ENCODE results near the gene MUL1. TPM values are rescaled to one million over a fixed set of nuclear protein-coding genes. Genes with fewer than 3 reads are reported as not detected.

MUL1 gene
- total RNA-seq, 3 donors from 2014 or later = 31.5 to 44.9 (median 44.7) TPM

DNA sequence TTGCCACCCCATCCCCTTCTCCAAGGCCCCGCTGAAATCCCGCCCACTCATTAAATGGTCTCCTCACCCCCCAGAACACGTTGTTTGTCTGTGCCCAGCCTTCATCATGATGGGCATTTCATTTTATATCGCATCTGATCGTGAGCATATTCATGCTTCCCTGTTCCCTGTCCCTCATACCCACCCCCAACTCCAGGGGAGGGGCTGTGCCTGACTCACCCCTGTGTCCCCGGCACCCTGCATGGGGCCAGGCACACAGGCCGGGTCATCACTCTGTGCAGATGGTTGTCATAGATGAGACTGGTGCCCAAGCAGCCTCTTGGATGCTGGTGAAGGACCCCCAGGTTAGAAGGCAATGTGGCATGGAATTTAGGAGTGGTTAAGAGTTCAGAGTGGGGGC lies 33.0 kb downstream of the MUL1 start:
- peak; percentile 15 for ATAC-seq
- TF ChIP-seq, protein P1, sequence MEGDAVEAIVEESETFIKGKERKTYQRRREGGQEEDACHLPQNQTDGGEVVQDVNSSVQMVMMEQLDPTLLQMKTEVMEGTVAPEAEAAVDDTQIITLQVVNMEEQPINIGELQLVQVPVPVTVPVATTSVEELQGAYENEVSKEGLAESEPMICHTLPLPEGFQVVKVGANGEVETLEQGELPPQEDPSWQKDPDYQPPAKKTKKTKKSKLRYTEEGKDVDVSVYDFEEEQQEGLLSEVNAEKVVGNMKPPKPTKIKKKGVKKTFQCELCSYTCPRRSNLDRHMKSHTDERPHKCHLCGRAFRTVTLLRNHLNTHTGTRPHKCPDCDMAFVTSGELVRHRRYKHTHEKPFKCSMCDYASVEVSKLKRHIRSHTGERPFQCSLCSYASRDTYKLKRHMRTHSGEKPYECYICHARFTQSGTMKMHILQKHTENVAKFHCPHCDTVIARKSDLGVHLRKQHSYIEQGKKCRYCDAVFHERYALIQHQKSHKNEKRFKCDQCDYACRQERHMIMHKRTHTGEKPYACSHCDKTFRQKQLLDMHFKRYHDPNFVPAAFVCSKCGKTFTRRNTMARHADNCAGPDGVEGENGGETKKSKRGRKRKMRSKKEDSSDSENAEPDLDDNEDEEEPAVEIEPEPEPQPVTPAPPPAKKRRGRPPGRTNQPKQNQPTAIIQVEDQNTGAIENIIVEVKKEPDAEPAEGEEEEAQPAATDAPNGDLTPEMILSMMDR (IDR thresholded peaks at IDR 0.05) = no peak
- Histone ChIP-seq H3K4me1 (ENCODE audit: low read depth) (peaks cover 38% of the 10 kb centered on the region), H3K9me3 (no peaks in the 10 kb centered on the region), H3K36me3 (ENCODE audit: low read depth) (no peaks in the 10 kb centered on the region), H3K4me3 (no peak overlapping the region)
- peak in 2 of 3 donors; percentile 29 to 62 for DNase-seq
- intact Hi-C loops (cut with DNase I, micrococcal nuclease) = no loop called here

- intact Hi-C loops (cut with DNase I, micrococcal nuclease) = no loop called here
- H3K36me3 ChIP-seq (ENCODE audit: low read depth) = no peaks in the 10 kb centered on the region
- H3K9me3 ChIP-seq = no peaks in the 10 kb centered on the region
- peaks cover 33% of the 10 kb centered on the region for H3K4me1 ChIP-seq (ENCODE audit: low read depth)
- TF ChIP-seq, protein P1 (IDR thresholded peaks at IDR 0.05) = no peak
- no peak overlapping the region for H3K4me3 ChIP-seq
- DNase-seq = no peak
- ATAC-seq = no peak
These were observed 33.5 kb downstream of the MUL1 start for GRCh38 chr1:20474333-20474975.

DNA sequence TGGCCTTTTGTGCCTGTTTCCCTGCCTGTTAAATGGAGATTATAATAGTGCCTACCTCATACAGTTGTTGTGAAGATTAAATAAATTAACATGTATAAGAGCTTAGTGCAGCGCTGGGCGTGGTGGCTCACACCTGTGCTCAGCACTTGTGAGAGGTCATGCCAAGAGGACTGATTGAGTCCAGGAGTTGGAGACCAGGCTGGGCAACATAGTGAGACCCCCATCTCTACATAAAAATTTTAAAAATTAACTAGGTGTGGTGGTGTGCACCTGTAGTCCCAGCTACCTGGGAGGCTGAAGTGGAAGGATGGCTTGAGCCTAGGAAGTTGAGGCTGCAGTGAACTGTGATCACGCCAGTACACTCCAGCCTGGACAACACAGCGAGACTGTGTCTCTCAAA lies 34.1 kb downstream of the MUL1 start:
- Histone ChIP-seq H3K4me3 (no peak overlapping the region), H3K4me1 (ENCODE audit: low read depth) (peaks cover 30% of the 10 kb centered on the region), H3K36me3 (ENCODE audit: low read depth) (no peaks in the 10 kb centered on the region), H3K9me3 (no peaks in the 10 kb centered on the region)
- TF ChIP-seq, protein P1 (IDR thresholded peaks at IDR 0.05) = no peak
- no peak for ATAC-seq
- intact Hi-C loops (cut with DNase I, micrococcal nuclease) = no loop called here
- DNase-seq = peak in 2 of 3 donors; percentile 33 to 40

- H3K4me1 ChIP-seq (ENCODE audit: low read depth) = peaks cover 30% of the 10 kb centered on the region
These were observed 34.9 kb downstream of the MUL1 start for GRCh38 chr1:20472860-20473711.

DNA sequence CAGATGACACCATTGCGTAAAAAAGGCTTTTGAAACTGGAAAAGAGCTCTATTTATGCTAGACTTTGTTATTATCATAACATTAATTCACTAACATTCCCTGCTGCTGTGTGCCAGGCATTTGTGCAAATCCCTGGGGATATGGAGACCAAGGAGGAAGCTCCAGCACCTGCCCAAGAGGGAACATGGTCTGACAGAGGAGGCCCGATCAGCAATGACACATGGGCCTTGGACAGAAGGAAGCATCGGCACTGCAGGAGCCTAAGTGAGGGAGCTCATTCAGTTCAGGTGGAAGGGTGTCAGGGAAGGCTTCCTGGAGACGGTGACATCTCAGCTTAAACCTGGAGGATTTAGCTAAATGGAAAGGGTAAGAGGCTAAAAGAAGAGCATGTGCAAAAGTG lies 35.8 kb downstream of the MUL1 start:
- intact Hi-C loops (cut with DNase I, micrococcal nuclease) = no loop called here
- Histone ChIP-seq H3K36me3 (ENCODE audit: low read depth) (no peaks in the 10 kb centered on the region), H3K4me3 (no peak overlapping the region), H3K4me1 (ENCODE audit: low read depth) (peaks cover 21% of the 10 kb centered on the region), H3K9me3 (no peaks in the 10 kb centered on the region)
- TF ChIP-seq, protein P1 (IDR thresholded peaks at IDR 0.05) = no peak
- DNase-seq = no peak
- ATAC-seq = no peak

More at GRCh38 chr1:20472860-20473711, 34.9 kb downstream of the MUL1 start:
- H3K4me3 ChIP-seq = no peak overlapping the region
- DNase-seq (peak; percentile 74 to 84 (median 80)), ATAC-seq (no peak)
- intact Hi-C loops (cut with DNase I, micrococcal nuclease) = no loop called here
- TF ChIP-seq, protein P1 (IDR thresholded peaks at IDR 0.05) = no peak
- no peaks in the 10 kb centered on the region for H3K9me3 ChIP-seq
- H3K36me3 ChIP-seq (ENCODE audit: low read depth) = no peaks in the 10 kb centered on the region
